H7 (cell line): Measurements from ENCODE around the gene ASTN1. TPM values are rescaled to one million over a fixed set of nuclear protein-coding genes. Genes with fewer than 3 reads are reported as not detected.

Experiments used
- DNase-seq: peaks from one replicate; pipeline ENCODE4 v3.0.0; 2012
- H3K27me3 ChIP-seq: 2 replicates; pipeline ENCODE4 v1.6.0; 2011; ENCODE audit warnings: mild to moderate bottlenecking, low read length; ENCODE audit not compliant: control insufficient read depth, insufficient read depth
- H3K36me3 ChIP-seq: replicated peaks from 2 replicates; pipeline ENCODE4 v1.5.1; 2011; ENCODE audit warnings: low read length; ENCODE audit not compliant: control insufficient read depth, insufficient read depth
- H3K4me3 ChIP-seq: 2 replicates; pipeline ENCODE4 v1.5.1; 2011; ENCODE audit warnings: low read depth, mild to moderate bottlenecking, control low read depth, low read length, moderate library complexity; ENCODE audit not compliant: insufficient read depth
- total RNA-seq: library from RNA; depleted of rRNA; stranded (reverse); fragments of >200 nt; shearing (Covaris generic); gene quantifications from 2 replicates; pipeline ENCODE4 v1.2.3, GENCODE V29; 2014

The ASTN1 gene
- total RNA-seq, 1 experiment from 2014 or later, result 0.48 TPM

DNA sequence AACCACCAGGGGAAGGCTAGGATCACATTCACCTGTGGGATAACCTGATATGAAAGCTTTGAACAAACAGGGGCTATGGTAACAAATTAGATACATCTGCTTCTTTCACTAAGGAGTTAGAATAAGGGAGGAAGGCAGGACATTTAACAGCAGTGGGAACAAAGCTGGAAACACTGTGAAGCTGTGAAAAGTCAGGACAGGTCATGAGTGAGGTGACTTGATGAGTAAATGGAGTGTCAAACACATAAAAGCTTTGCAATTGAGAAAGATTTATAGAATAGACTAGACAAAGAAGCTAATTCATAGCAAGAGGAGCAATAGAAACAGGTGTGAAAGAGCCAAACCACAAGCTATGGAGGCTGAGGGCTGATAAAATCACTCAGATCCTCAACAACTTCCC, 110.0 kb downstream of the ASTN1 start:
- Histone ChIP-seq H3K27me3 (no peaks in the 10 kb centered on the region; the same call in 1 of the 2 replicates), H3K4me3 (no peak overlapping the region), H3K36me3 (no peaks in the 10 kb centered on the region)
- DNase-seq, result no peak

DNA sequence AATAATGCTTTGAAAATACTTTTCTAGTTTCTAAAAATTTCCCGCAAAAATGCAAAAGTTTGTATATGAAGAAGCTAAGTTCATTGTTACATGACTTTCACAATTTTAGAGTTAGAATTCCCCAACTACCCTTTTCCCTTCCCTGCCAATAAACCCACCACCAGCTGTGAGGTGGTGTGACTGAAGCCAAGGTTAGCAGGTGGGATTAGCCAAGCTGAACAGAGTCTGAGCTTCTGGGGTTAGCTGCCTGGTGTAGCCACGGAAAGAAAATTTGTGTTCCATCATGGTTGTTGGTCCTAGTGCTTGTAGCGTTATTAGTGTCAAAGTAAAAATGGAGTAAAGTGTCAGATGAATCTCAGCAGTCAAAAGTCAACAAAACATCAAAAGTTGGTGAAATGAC, 110.9 kb downstream of the ASTN1 start:
- no peak for DNase-seq
- Histone ChIP-seq H3K27me3 (no peaks in the 10 kb centered on the region; the same call in 1 of the 2 replicates), H3K36me3 (no peaks in the 10 kb centered on the region)

DNA sequence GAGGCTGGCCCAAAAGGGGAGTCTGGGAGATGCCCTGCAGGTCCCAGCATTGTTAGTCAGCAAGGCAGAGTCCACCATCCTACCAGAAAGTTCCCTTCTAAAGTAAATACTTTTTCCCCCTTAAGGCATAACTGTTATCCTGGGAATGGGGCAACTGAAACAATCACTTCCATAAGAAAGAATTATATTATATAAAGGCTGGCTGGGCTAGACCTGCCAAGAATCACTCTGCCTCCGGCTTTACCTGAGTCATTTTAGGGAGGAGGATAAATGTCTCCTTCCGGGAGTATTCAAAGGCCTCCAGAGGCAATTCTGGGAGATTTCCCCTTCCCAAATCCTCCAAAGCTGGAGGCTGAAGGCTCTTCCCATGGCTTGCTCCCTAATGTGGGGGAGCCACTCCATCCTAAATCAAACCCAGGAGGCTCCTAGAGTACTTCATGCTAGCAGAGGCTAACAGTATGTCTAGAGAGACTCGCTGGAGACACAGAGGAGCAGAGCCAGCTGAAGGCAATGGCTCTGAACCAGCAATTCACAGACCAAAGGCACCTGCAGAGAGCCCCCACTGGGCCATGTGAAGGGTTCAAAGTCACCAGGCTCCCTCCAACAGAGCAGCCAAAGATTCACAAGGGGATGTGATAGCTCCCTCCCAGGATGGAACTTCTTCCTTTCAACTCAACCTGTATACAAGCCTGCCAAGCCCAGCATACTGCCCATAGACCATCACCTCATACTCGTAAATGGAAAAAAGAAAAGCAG, 116.0 kb downstream of the ASTN1 start:
- H3K27me3 ChIP-seq, result peaks cover 6% of the 10 kb centered on the region; the same call in 1 of the 2 replicates
- no peaks in the 10 kb centered on the region for H3K36me3 ChIP-seq
- H3K4me3 ChIP-seq, result no peak overlapping the region
- DNase-seq, result no peak

More for the DNA sequence above, 110.9 kb downstream of the ASTN1 start:
- no peak overlapping the region for H3K4me3 ChIP-seq

DNA sequence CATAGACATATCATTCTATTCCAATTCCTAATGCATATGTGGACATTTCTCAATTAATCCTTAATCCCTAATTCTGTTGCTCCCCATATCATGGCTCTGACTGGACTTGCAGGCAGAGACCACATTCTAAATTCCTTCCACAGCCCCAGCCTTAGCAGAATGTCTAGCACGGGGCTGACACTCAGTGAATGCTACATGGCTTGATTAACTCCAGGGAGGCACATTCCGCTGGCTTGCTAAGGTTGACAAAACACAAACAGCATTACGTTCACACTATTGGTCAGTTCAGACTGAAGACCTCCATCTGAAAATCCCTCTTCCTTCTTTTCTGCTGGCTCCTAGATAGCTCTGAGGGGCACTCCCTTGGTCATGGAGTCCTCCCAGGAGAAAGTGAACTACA, 119.4 kb downstream of the ASTN1 start:
- DNase-seq, result no peak
- H3K27me3 ChIP-seq, result peaks cover 6% of the 10 kb centered on the region; the same call in 1 of the 2 replicates
- no peaks in the 10 kb centered on the region for H3K36me3 ChIP-seq
- H3K4me3 ChIP-seq, result no peak overlapping the region

DNA sequence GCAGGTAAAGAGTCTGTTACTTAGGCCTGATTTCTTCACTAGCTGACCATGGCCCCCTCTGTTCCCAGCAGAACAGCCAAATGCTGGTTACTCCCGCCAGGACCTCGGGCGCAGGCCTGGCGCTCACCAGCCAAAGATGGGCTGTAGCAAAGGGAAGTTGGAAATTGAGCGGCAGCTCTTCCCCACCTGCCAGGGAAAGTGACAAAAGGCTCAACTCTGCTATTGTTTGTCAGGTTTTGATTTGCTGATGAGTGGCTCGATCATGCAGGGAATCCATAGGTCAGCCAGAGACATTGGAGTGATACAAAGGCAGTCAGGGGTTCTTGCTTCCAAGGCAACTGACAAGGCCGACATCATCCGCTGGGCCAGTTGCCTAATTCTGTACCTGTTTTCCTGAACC, 120.1 kb downstream of the ASTN1 start:
- peaks cover 6% of the 10 kb centered on the region; the same call in 1 of the 2 replicates for H3K27me3 ChIP-seq
- no peaks in the 10 kb centered on the region for H3K36me3 ChIP-seq
- DNase-seq, result peak; percentile 57
- no peak overlapping the region for H3K4me3 ChIP-seq

DNA sequence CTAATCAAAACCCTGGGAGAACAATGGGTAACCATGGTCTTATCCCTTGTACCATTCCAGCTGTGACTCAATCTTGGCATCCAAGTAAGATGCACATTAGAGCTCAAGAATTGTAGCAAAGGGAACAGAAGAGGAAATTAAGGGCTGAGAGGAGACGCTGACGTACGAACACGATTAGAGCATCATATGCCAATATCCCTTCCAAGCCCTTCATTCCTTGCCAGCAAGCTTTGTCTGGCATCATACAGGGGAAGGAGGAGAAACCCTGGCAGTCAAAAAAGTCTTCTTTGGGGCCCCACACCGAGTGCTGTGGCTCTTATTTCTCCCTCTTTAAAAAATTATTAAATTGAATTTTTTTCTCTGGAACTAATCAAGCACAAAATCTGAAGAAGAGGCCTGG, 120.9 kb downstream of the ASTN1 start:
- peaks cover 6% of the 10 kb centered on the region; the same call in 1 of the 2 replicates for H3K27me3 ChIP-seq
- H3K36me3 ChIP-seq, result no peaks in the 10 kb centered on the region

DNA sequence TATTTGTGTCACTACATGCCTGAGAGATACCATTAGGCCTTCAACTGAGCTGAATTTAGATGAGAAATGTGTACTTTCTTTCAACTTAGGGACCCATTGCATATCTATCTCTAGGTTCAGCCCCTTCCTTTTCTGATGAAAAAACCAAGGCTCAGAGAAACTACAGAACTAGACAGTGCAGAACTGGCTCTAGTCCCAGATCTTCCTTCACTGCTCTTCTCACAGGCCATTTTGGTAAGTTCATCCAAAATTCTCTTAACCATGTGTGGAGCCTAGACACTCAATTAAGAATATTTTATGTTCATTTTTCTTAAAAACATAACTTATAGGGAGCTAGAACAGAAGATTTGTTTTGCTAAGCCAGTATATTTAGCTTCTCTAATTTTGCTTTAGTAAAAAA, 128.9 kb downstream of the ASTN1 start:
- H3K27me3 ChIP-seq, result no peaks in the 10 kb centered on the region
- no peaks in the 10 kb centered on the region for H3K36me3 ChIP-seq
- DNase-seq, result no peak
- H3K4me3 ChIP-seq, result no peak overlapping the region

More for the DNA sequence above, 120.9 kb downstream of the ASTN1 start:
- DNase-seq, result no peak
- H3K4me3 ChIP-seq, result no peak overlapping the region

DNA sequence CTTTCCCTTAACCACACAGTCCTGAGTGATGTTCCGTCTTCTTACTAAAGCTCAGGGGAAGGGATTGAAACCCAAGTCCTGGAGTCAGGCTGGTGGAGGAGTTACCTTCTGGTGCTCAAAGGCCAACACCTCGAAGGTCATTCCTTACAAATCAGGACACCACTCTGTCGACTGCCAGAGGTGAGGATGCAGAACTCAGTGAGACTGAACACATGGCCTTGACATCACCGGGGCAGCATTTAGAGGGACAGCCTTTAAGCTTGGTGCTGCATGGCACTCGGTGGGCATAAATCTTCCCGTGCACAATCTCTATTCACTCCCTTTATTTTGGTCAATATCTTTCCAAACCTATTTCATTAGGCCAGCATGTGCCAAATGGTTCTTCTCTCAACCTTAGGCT, 130.9 kb downstream of the ASTN1 start:
- no peak for DNase-seq
- no peaks in the 10 kb centered on the region for H3K27me3 ChIP-seq
- no peak overlapping the region for H3K4me3 ChIP-seq
- H3K36me3 ChIP-seq, result no peaks in the 10 kb centered on the region

DNA sequence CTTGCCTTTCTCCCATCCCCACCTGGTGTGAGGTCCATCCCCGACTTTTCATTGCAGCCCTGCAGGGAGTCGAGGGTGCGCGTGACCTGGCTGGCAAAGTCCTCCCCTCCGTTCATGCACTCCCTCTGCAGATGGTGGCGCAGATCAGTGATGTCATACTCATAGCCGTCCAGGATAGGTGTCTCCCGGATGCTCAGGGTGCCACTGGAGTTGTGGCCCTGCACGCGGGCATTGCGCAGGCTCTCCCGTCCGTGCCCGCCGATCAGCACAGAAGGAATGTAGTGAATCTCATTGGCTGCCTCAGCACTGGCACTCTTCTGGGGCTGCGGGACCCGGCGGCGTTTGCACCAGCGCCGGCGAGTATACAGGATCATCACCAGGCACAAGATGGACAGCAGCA, 132.1 kb downstream of the ASTN1 start:
- no peaks in the 10 kb centered on the region for H3K27me3 ChIP-seq
- H3K4me3 ChIP-seq, result no peak overlapping the region
- no peak for DNase-seq
- no peaks in the 10 kb centered on the region for H3K36me3 ChIP-seq

DNA sequence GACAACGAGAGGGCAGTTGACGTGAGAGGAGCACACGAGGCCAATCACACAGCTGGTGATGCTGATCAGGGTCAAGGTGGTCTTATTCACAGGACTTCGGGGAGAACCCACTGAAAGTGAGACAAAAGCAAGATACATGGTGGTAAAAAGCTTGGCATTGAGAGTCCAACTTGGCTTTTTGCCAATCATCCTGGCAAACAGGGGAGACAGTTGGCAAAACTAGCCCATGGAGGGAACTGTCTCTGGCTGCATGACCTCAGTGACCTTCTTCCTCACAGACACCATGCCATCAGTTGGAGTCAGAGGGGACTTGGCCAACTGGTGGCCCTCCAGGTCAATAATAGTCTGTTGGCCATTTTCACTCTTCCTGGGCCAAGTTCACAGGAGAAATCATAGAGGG, 139.9 kb downstream of the ASTN1 start:
- Histone ChIP-seq H3K27me3 (no peaks in the 10 kb centered on the region), H3K4me3 (no peak overlapping the region), H3K36me3 (no peaks in the 10 kb centered on the region)
- no peak for DNase-seq

DNA sequence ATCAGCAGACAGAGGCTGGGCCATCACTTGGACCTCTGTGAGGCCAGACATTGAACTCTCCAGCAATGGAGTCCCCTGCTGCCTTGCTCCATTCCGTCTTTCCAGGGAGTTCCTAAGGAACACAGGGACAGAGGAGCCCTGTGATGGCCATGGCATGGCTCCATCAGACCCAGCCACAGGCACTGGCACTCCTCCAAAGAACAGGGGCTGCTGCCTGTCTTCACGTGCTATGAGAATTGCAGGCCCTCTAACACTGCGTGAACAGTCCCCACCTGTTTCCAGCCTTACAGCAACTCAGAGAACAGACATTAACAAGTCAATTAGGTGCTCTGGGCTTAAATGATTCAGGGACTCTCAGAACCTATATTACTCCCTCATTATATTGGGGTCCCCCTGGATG, 140.8 kb downstream of the ASTN1 start:
- H3K36me3 ChIP-seq, result no peaks in the 10 kb centered on the region
- no peak for DNase-seq
- no peaks in the 10 kb centered on the region for H3K27me3 ChIP-seq
- H3K4me3 ChIP-seq, result no peak overlapping the region

DNA sequence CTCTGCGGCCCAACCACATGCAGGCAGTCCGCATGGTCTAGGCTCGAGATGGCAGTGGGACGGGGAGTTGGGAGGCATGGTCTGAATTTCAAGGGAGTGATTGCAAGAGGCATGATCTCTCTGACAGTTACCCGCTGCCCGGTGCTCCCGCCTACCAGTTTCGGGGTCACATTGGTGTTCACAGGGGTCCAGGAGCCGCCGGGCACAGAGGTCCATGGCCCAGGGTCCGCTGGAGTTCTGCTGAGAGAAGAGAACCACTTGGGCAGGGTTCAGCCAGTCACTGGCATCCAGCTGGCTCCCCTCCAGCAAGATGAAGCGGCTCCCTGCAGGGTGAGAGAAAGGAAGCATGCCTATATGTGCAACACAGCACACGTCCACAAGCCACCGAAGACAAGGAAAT, 141.3 kb downstream of the ASTN1 start:
- Histone ChIP-seq H3K36me3 (no peaks in the 10 kb centered on the region), H3K27me3 (no peaks in the 10 kb centered on the region), H3K4me3 (no peak overlapping the region)
- DNase-seq, result no peak

DNA sequence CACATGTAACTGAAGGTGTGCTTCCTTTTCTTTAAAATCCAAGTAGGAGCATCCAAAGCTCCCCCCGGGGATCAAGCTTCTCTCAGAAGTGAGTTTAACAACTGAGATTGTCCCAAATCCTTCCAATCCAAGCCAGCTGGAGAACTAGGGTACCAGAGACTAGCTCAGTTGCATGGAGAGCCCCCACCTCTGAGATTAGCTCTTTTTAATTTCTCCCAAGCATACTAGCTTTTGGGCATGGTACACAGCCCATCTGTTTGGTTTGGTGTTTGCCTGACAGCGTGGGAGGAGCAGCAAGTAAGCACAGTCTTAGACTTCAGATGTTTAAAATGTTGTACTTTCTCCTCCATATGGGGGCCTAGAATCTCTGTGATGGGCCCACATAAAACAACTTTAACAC, 142.8 kb downstream of the ASTN1 start:
- DNase-seq, result no peak
- Histone ChIP-seq H3K4me3 (no peak overlapping the region), H3K36me3 (no peaks in the 10 kb centered on the region), H3K27me3 (no peaks in the 10 kb centered on the region)

DNA sequence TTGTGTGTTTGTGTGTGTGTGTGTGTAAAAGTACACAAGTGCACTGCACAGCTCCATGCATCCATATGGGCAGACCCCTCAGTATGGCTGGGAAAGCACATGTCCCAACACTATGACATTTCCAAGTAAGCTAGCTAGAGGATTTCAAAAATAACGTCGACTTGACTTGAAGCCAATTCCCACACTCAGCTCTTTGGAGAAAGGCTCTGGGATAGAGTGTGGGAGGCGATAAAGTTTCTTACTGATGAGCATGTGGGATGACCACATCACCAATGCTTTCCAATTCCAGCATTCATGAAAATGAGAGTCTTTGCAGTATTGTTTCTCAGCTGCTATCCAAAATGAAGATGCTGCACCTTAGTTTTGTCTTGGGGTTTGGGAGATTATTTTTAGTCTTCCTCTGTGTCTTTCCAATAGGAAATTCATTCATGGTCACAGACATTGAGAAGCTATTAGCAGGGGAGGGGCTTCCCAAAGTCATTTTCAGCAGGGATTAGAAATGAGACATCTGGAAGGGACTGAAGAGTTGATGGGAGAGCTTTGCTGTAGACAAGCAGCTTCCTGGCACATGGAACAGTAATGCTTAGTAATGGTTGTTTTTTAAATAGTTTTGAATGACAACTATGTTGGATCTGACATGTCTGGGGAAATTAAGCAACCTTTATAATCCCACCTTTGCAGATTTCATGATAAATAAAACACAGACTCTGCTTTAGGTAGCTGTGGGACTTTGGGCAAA, 143.5 kb downstream of the ASTN1 start:
- no peaks in the 10 kb centered on the region for H3K36me3 ChIP-seq
- no peaks in the 10 kb centered on the region for H3K27me3 ChIP-seq
- no peak overlapping the region for H3K4me3 ChIP-seq
- no peak for DNase-seq

DNA sequence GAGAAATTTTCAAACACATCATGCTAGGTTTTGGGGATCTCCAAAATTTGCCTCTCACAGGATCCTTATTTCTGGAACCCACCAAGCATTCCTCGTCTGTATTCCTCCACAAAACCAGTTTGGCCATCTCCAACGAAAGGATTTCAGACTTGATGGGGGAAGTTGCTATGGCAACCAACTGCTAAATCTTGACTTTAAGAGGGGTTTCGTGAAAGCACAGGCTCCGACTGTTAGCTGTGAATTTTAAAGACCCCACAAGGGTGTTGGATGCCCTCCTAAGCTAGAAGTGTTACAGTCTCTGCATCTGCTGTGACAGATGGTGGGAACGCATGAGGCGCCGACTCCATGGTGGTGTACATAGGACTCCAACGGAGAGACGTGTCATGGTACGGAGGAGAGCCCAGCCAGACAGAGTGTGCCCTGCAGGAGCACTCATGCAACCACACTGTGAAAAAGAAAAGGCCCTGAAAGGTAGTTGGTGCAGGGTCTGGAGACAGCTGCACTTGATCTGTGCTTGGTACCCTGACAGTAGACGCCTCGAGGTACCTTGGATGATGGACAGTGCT, 147.1 kb downstream of the ASTN1 start:
- H3K36me3 ChIP-seq, result no peaks in the 10 kb centered on the region
- no peaks in the 10 kb centered on the region for H3K27me3 ChIP-seq
- no peak overlapping the region for H3K4me3 ChIP-seq
- no peak for DNase-seq
